8988T (cell line): Measurements from ENCODE around the gene SPOP.

Experiments
- DNase-seq: peaks from one replicate; pipeline ENCODE4 v3.0.0; 2011

Gene SPOP

DNA sequence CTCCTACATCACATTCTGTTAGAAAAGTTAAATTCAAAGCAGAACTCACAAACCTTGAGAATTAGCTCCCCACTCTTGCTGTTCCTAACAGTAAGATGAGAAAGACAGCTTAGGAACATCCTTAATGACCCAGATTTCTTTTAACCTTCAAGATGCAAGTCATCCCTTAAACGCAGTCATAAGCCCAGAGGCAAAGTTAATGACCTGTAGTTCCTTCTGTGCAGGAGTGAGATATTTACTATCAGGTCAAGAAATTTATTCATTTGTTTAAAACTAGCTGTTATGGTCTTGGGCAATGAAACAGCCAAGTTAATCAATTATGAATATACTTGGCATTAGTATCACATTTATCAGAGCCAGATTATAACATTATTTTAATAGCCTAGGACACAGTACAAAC lies 65.2 kb downstream of the SPOP start:
- no peak for DNase-seq

DNA sequence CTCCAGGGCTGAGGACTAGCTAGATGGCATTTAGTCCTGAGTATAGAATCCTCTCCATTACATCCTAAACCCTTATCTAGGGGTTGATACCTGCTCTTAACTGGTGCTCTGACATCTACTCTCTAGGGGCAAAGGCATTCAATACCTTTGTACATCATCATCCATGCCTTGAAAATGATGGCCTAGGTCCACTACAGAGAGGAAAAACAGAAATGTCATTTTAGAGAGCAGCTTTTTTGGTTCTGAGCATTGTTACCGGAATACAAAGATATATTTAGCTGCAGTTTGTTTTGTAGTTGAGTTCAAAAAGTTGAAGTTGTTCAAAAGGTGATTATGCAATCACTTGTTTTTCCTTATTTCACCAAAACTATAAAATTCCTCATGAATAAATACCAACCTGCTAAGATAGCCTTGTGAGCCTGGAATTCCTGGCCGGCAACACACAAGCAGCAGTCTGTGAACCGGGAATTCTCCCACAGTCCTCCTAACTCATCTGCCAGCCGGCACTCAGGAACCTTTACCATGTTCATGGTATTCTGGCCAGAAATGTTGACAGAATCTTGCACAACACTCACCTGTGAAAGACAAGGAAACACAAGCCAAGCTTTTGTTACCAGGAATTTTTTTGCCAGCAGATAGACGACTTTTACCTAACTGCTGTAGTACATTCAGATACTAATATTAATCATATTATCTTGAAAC lies 66.9 kb downstream of the SPOP start:
- DNase-seq: no peak

DNA sequence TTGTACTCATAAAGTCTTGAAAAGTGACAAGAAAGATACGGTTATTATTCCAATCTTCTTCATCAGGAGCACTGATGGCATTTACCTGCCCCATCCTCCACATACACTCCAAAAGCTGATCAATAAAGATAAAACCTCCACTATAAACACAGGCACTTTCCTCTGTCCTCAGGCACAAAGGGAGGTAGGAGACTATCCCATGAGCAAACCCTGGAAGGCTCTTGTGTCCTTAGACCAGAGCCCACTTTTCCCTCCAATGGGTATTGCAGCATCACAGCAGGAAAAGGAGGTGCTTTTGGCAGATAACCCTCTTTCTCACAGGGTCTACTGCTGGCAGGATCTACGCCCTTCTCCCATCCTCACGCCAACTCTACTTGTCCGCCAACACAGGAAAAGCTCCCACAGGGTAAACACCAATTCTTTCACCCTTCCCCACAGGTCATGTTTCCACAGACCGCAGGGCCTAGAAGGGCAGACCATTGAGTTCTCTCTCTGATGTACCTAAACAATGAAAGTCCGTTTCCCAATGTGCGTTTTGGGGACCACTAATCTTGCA lies 73.5 kb downstream of the SPOP start:
- DNase-seq: no peak

GRCh38 chr17:49603720-49604119 lies 74.2 kb downstream of the SPOP start:
- DNase-seq: no peak

DNA sequence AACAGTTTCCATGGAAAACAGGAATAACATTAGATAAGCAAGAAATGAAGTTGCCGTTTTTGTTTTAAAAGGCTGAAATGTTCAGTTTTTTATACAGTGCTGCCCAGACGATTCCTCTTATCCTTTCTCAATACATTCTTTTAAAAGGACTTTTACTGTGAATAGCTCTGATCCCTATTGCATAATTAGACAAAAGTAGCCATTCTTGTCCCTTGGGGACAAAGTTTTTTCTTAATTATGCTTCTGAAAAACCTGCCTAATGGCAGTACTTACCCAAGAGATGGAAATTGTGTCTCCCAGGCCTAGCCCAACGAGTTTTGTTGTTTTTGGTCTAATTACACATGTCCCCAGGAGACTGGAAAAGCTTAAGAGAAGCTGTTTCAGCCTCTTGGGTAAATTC lies 74.7 kb downstream of the SPOP start:
- DNase-seq: no peak

DNA sequence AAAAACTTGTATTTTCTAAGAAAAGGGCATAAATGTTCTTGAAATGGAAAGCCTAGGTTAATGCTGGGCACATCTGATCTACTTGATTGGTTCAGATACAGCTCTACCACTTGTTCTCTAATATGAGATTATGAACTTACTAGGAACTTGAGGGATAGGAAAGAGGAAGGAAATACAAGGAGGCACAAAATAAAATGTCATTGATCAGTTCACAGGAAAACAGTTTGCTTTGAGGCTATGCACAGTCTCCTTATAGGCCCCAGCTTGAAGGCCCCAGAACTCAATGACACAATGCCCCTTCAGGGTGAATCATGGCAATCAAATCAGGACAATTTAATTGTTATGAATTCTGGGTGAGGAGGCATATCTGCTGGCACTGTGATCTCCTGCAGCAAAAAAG lies 75.1 kb downstream of the SPOP start:
- DNase-seq: no peak

DNA sequence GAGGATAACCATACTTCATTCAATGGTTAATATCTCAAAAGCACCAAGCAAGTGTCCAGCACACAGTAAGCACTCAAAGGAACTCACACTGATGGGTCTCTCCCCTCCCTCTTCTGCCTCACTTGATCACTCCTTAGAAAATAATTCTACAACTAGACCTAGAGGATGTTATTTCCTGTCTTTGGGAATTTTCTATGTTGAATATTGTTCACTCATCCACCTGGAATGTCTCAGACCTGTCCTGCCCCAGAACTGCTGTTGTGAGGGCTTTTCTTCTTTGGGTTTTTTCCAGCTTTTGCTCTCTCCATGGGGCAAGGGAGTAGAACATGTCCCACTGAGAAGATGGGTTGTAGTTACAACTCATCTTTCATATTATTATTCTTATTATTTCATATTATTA lies 76.9 kb downstream of the SPOP start:
- no peak for DNase-seq

DNA sequence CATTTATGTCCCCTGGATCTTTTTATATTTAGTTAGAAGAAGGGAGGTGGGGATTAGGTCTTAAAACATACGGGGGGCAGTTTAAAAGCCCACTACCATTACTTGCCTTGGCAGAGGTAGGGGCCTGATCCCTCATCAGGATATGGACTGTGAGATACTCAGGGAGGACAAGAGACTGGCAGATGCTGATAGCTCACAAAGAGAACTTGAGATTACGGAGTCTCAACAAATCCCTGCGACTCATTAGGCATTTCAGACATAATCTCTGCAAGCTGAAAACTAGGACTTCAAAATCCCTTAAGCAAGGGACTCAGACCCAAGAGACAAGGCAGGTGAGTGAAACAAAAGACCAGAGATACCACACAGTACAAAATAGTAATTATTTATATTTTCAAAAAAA lies 79.0 kb downstream of the SPOP start:
- no peak for DNase-seq

DNA sequence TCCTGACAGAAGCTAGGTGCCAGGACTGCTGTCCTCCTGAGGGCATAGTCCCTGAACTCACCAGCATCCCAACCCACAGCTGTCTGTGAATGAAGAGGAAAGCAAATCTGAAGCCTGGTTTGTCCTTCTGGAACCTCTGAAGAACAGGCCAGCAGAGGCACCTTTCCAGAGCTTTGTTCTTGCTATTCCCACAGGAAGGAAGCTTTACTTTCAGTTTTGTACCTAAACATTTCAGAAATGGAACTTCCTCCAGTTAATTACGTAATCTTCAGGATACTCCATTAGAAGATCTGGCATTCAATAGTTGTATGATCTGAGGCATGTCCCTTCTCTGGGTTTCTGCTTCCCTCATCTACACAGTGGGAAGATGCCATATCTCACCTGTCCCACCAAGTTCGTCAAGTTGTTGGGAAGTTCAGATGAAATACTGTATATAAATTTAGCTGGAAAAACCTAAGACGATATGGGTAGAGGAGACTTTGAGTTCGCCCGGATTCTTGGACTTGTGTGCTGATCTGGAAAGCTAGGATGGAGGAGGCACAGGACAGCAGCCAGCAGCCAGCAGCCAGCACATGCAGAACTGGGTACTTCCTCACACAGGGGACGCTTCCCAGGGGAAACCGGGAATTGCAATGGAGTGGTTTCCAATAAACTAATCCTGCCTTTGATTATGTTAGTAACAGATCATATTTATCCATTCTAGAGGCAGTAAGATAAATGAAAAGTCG lies 79.8 kb downstream of the SPOP start:
- DNase-seq: no peak

DNA sequence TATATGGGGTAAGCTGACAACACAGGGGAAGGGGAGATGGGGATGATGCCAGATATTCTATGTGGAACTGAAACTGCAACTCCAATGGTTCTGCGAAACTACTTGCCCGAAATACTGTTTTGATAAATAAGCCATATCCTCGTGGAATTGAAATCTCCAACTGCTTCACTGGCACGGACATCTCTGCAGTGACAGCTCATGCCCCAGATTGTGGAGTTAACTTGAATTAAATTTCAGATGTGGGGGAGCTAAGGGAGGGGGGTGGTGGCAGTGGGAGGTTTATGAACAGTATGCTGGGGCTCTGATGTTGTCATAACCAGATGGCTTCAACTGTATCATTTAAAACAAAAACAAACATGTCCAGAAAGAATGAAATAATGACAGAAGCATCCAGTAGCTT lies 80.5 kb downstream of the SPOP start:
- no peak for DNase-seq

- DNase-seq: no peak
These were observed 81.2 kb downstream of the SPOP start for GRCh38 chr17:49596613-49597244.

DNA sequence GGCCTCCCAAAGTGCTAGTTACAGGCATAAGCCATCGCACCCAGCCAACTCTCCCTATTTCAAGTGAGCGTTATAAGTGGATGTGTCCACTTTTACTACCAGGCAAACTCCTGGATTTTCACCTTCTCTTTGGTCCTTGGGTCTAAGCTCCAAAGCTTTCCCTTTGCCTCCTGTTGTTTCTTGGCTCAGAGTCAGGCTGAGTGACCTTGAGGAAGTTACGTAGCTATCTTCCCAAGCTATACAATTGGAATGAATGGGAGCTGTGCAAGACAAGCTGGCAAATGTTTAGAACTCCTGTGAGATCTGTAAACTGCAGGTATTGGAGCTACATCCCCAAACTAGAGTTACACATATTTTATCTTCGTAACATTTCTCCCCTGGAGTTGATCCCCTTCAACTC lies 81.9 kb downstream of the SPOP start:
- no peak for DNase-seq

DNA sequence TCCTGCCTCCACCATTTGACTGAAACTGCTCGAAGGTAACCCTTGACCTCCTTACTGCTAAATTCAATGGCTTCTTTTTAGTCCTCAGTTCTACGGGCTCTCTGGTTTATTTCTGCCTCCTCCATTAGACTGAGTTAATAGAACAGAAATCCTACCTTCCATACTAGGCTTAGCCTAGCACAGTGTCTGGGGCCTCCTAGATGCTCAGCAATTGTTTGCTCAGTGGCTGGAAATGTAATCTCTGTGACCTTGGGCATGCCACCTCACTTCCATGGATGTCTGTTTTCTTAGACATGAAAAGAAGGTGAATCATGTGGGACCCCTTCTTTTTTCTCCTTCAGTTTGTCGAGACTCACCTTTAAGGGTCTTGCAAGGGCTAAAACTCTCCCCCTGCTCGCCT lies 82.6 kb downstream of the SPOP start:
- no peak for DNase-seq

DNA sequence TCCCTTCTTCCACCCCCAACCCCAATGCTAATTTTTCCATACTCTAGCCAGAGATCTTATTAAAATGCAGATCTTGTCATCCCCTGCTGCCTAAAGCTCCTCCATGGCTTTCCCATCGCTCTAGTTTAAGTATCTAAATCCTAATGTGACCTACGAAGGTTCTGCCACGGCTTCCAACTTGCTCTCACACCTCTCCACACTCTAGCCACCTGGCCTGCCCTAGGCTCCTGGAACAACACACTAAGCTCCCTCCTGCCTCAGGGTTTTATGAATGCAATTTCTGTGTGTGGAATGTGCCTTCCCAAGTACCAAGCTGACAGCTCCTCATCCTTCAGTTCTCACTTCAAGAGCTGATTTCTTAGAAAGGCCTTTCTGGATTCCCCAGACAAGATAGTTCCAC lies 85.6 kb downstream of the SPOP start:
- DNase-seq: no peak

GRCh38 chr17:49590874-49591273 lies 87.0 kb downstream of the SPOP start:
- DNase-seq: no peak

DNA sequence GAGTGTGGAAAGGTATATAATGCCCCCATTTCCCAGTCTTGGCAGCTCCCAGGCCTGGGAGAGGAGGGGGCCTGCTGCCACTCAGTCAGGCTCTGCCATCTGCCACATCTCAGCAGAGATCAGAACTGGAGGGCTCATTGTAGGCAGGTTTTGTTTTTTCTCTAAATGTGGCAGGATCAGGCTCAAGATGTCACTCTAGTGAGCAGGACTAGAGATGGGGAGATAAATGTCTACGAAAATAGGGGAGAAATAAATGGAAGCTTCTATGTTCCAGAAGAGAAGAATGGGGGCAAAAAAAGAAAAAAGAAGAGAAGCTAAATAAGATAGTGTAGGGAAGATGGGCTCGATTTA lies 88.3 kb downstream of the SPOP start:
- DNase-seq: no peak

DNA sequence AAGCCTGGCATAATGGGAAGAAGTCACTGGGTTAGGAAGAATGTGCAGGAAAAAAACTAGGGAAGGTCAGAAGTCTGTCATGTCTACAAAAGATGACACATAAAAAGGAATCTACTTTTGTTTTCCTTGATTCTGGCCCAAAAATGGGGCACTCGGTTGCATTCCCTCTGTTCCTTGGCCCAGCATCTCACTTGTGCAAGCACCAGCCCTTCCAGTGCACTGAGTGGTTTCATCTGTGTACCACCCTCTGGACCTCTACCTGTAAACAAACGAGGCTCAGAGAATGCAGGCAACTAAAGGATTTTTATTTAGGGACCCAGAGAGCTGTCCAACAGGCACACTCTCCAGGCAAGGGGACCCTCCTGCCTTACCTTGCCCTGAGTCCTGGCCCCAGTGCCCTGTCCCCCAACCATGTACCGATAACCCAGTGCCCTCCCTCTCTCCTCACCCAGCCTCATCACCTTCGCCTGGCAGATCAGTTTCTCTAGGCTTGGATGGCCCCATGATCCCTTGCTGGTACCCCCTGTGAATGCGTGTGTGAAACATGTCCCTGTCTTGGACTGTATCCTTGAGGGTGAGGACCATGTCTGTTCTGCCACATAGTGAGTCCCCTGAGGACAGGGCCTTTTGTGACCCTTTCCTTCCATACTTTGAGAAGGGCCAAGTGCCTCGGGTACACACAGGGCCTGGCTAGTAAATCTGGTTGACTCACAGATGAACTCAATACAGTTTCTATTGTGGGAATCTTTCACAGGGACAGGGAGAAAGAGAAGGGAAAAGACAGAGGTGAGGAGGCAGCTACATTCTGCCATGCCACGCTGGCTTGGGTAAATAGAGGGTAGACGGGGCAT lies 88.9 kb downstream of the SPOP start:
- no peak for DNase-seq

DNA sequence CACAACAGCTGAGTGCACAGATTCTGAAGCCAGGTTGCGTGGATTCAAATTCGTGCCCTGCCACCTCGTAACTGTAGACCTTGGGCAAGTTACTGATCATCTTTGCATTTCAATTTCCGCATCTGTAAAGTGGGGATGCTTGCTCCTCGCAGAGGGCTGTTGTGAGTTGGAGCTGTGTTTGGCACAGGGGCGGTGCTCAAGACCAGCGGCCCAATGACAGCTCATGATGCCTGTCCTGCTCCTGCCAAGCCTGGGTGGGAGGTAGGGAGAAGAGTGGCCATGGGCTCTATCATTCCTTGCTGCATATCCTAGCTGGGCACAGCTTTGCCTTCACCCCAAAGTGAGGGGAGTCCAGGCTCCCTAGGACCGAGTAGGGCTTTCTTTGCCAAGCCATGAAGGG lies 89.6 kb downstream of the SPOP start:
- DNase-seq: no peak

DNA sequence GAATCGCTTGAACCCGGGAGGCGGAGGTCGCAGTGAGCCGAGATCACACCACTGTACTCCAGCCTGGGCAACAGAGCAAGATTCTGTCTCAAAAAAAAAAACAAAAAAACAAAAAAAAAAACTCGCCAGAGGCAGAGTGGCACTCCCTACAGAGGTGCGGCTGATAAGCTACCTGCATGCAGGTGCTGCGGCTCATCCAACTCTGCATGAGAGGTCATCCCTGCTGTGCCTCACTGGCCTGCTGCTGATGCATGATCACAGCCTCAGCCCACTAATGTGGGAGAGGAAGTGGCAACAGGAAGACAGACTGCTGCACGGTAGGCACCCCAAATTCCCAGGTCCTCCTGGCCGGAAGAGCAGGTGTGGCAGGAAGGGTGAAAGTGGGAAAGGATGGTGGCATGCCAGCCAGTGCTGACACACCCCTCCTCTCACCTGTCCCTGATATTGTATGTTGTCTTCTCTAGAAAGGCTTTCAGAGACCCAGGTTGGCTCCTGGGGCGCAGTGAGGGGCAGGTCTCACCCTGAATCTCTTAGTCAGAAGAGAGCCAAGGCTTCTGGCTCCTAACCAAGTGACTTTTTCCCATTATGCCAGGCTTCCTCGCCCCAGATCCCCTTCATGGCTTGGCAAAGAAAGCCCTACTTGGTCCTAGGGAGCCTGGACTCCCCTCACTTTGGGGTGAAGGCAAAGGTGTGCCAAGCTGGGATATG lies 90.4 kb downstream of the SPOP start:
- no peak for DNase-seq

GRCh38 chr17:49585422-49586027 lies 92.4 kb downstream of the SPOP start:
- DNase-seq: no peak

DNA sequence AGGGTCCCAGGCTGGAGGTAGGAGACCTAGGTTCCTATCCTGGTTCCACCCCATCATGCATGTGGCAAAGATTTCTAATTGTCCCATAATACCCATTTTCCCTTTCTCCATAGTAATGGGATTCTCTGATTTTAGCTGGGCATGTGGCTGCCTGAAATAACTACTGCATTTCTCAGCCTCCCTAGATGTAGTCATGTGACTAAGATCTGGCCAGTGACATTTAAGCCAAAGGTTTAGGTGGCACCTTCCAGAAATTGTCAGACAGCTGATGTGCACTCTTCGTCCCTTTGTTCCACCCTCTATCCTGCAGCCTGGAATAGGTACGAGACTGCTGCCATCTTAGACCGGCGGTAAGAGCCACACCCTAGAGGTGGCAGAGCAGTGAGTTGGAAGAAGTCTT lies 94.0 kb downstream of the SPOP start:
- DNase-seq: no peak

DNA sequence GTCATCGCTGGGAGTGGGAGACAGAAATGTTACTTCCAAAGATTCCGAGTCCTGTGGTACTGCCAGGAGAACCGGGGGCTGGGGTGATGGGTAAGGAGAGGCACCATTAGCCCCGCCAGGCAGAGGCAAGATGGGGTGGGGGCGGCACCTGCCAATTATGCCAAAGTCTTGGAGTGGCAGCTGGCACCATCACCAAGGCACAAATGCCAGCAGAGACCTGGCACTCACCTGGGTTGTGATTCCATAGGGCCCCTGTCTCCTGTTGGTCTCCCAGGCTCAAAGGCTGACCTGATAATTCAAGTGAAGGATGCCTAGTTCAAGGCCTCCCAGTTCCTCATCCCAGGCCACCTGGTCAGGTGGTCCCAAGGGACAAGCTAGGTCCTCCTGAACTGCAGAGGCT lies 94.7 kb downstream of the SPOP start:
- DNase-seq: no peak
